ENCODE data around the gene RRP15.

Gene RRP15

DNA sequence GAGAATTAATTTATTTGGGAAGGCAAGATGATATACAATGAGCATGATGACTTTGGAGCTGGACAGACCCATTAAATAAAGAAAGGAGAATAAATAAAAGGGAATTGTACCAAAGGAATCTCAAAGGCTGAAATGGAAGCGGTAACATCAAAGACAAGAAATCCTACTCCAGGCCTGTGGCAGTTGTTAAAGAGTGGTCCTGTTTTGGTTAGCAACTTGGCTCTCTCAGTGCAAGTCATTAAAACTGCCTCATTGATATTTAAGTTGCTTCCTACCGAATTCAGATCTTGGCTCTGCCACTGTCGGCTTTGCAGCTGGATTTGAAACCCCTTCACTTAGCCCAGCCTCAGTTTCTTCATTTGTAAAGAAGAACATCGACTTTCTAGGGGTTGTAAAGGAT, 70.2 kb downstream of the RRP15 start:
- intact Hi-C loops (cut with DNase I): no loop called here
- no peak for DNase-seq

GRCh38 chr1:218357211-218357892, 72.3 kb downstream of the RRP15 start:
- intact Hi-C loops (cut with DNase I): no loop called here
- DNase-seq: no peak

DNA sequence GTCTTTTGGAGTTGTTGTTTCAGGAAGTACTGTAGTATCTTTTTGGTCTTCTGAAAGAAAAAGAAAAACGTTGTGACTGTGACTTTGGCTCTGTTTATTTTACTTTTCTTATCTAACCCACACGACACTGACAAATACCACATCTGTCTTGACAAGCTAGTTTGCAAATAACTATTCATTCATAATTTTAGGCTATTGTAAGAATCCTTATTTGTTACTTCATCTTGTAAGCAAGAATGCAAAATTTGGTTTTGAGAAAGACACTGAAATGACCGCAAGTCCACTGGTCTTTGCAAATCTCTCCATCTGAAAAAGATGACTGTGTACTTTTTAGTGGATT, 72.8 kb downstream of the RRP15 start:
- no peak for DNase-seq
- intact Hi-C loops (cut with DNase I): no loop called here

DNA sequence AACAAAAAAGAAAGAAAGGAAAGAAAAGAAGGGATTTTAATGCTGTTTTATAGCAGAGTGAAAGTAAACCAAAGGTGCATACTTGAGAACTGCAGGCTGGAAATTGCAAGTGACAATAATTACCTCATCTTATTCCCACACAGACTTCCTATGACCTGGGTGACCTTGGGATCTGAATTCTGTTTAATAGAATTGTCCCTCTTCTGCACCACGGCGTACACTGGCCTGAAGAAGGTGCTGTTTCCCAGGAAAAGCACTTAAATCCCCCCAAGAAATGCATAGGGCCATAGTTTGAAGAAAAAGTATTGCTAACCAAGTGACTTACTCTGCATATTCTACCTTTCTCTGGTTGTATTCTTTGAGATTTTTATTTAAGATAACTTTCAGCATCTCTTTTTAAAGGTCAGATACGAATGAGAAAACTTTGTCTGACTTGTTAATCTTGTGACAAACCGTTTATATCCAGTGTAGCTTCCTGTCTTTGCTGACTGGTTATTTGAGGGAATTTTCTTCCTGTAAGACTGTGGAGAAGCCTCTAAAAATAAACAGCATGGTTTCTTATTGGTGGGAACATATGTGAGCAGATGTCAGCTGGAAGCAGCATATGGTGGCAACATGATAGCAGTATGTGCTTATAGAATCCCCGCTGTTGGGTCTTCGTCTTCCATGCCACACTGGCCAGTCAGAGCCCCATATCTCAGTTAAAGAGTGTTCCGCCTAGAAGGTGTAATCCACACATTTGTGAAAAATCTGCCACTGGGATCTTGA, 76.4 kb downstream of the RRP15 start:
- no peak for DNase-seq
- intact Hi-C loops (cut with DNase I): no loop called here

- intact Hi-C loops (cut with DNase I): no loop called here
- no peak for DNase-seq
Measured at GRCh38 chr1:218362418-218363076, 77.5 kb downstream of the RRP15 start.

DNA sequence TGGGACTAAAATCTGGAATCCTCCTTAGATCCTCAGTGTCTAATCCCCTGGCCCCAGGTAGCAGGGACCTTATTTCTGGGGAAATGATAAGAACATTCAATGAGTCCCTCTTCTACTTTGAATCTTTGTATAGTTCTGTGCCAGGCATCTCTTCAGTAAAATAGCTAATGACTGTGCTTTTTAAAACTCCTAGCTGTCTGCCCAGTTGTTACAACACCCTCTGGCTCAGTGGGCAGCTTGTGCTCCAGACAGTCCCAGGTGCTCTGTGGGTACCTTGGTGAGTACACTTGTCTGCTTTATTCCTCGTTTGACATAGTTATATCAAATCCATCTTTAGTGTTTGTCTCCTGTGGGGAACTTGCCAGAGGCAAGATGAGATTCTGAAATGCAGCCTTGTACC, 78.0 kb downstream of the RRP15 start:
- no peak for DNase-seq
- intact Hi-C loops (cut with DNase I): no loop called here

DNA sequence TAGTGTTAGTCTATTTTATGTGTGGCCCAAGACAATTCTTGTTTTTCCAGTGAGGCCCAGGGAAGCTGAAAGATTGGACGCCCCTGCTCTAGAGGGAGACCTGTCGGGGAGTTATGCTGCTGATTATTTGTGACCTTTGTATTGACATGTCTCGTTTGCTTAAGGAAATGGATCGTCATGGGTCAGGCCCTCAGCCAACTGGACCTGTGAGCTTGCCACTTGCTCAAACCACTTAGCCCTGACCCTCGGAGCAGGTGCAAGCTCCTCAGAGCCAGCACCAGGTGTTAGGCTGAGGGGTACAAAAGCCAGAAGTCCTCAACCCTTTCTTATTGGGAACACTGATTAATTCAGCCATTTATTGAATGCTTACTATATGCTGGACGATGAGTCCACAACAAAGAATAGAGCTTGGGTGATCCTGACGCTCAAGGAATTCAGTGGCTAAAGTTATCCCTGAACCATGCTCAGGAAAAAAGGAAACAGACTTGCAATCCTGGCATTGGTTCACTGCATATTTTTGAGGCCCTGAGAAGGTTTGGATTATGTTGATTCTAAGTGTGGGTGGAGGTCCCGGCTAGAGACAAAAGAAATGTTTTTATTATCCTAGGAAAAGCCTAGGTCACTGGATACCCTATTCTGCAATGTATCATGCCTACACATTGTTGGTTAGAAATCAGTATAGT, 79.1 kb downstream of the RRP15 start:
- intact Hi-C loops (cut with DNase I): no loop called here
- no peak for DNase-seq

DNA sequence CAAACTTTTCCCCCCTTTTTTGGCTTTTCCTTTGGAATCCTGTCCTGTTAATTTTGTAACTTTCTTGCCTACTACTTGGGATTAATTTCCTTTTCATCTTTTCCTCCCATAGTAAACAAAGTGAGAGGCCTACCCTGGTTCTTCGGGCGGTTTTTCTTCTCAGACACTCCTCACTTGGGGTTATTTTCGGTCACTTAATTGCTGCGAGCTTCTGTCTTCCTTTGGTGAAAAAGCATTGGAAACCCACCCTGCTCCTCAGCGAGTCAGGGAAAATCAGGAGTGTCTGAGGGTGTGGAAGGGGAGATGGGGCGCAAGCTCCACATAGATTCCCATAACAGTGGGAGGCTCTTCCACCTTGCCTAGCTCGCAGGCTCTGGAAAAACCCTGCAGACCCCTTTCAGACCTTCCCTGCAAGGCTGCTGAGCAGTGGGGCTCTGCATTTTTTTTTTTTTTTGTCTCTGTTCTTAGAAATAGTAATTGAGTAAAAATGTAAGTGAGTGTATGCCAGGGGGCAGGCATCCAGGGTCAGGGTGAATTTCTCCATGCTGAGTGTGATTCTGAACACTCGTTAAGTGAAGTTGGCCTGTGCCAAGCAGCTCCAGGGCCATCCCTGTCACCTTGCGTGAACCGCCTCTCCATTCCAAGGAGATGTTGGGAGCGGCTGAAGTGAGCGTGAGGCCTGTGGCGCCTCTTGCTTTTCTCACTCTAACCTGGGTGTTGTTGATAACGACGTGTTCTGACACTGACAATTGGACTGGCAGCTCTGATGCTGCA, 80.3 kb downstream of the RRP15 start:
- intact Hi-C loops (cut with DNase I): no loop called here
- DNase-seq: peak in 3 of 10 donors; percentile 23 to 86 (median 41)

DNA sequence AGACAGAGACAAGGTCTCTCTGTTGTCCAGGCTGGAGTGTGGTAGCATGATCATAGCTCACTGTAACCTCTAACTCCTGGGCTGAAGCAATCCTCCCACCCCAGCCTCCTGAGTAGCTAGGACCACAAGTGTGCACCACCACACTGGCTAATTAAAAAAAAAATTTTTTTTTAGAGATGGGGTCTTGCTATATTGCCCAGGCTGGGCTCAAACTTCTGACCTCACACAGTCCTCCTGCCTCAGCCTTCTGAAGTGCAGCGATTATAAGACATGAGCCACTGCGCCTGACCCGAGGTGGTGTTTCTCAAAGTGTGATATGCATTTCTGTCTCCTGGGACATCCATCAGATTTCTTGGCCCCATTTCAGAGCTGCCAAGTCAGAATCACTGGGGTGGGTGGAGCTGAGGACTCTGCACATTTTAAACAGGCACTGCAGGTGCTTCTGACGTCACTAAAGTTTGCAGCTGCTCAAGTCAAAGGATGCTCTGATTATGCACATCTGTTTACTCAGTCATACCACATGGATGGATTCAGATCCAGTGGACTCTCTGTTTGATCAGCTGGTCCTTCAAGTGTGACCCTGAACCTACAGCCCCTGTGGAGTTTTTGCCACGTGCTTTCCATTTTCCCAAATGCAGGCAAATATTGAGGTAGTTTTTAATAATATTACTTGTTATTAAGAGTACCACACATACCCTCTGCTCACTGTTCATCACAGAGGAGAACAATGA, 81.4 kb downstream of the RRP15 start:
- DNase-seq: no peak
- intact Hi-C loops (cut with DNase I): no loop called here

- intact Hi-C loops (cut with DNase I): no loop called here
- DNase-seq: no peak
Measured at GRCh38 chr1:218367118-218367517, 82.0 kb downstream of the RRP15 start.

GRCh38 chr1:218368686-218369085, 83.6 kb downstream of the RRP15 start:
- DNase-seq: no peak
- intact Hi-C loops (cut with DNase I): no loop called here

- intact Hi-C loops (cut with DNase I): no loop called here
- no peak for DNase-seq
Measured at GRCh38 chr1:218369688-218370511, 84.8 kb downstream of the RRP15 start.

DNA sequence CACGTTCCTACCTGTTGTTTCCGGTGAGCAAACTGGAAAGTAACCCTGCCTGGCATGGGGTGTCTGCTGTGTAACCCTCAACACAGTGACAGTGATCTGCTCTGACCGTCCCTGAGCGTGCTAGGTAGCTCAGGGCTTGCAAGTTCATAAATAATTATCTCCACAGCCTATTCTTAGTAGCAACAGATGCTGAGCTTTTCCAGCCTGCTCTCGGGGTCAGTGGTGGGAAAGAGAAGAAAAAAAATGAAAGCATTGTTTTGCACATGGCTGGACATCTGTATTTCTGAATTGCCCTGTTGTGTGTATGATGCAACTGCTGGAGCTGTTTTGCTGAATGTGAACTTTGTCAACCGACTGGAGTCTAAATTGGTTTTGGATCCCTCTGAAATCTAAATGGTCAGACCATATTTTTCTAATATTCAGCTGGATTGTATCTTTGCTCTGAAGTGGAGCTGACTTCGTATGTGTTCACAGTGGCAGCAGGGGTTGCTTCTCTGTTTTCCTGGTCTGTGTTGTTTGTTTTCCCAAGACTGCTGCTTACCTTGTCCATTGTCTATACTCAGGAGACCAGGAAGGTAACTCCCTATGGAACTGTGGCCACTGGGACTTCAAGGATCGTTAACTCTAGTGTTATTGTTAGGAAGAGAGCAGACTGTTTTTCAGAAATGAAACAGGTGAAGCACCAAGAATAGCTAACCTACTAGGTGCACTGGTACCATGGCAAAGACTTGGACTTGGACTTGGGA, 87.0 kb downstream of the RRP15 start:
- intact Hi-C loops (cut with DNase I): no loop called here
- peak in 4 of 10 donors; percentile 9 to 69 (median 24) for DNase-seq

- no peak for DNase-seq
- intact Hi-C loops (cut with DNase I): no loop called here
Measured at GRCh38 chr1:218374401-218375353, 89.6 kb downstream of the RRP15 start.

DNA sequence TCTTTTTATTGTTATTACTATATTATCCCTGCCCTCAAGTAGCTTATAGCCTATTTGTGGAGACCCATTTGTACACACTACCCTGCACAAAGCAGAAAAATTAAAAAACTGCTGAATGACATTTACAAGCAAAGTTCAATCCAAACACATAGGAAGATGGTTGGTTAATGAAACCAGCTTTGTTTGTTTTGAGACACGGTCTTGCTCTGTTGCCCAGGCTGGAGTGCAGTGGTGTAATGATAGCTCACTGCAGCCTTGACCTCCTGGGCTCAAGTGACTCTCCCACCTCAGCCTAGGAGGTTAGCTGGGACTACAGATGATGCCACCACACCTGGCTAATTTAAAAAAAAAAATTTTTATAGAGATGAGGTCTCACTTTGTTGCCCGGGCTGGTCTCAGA, 91.6 kb downstream of the RRP15 start:
- intact Hi-C loops (cut with DNase I): no loop called here
- no peak for DNase-seq

GRCh38 chr1:218377143-218377660, 92.1 kb downstream of the RRP15 start:
- DNase-seq: no peak
- intact Hi-C loops (cut with DNase I): no loop called here

All from posterior cingulate gyrus (tissue), 11 donors.